GM18861 (cell line): Measurements from ENCODE around the gene PCED1B.
"Not testable (repeated sequence)": the region's sequence is repeated elsewhere in the genome, so short reads cannot be mapped to it uniquely, and the experiment has no call there.

Experiments used
- ATAC-seq: cut with Tn5 transposase; IDR thresholded peaks from one replicate; pipeline ENCODE4 v1.9.1; 2021; ENCODE audit not compliant: unreplicated experiment

Gene PCED1B

DNA sequence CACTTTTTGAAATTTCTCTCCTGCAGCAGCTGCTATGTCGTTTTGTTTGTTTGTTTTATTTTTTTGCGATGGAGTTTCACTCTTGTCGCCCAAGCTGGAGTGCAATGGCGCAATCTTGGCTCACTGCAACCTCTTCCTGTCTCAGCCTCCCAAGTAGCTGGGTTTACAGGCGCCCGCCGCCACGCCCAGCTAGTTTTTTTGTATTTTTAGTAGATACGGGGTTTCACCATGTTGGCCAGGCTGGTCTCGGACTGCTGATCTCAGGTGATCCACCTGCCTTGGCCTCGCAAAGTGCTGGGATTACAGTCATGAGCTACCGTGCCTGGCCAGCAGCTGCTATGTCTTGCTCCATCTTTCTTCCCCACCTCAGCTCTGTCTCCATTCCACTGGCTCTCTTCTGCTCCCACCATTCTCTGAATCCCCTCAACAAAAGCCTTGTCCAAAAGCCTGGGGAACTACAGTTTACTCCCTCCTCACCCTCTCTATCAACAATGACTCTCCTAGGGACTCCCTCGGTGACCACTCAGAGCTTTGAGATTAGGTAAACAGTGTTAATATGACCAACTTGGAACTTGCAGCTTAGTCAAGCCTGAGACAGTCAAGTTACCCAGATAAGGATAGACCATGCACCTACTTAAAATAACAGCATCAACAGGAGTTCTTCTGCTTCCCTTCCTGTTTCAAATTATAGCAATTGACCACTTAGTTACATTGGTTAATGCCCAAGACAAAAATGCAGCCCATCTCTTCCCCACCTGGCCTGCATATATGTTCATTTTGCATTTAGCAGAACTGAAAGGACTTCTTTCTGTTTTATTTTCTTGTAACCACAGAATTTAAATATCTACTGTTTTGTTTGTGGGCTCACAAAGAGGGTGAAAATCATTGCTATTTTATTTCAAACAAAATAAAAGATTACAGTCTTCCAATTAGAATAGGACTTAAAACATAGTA, 189.4 kb downstream of the PCED1B start:
- ATAC-seq: peak; percentile 68

DNA sequence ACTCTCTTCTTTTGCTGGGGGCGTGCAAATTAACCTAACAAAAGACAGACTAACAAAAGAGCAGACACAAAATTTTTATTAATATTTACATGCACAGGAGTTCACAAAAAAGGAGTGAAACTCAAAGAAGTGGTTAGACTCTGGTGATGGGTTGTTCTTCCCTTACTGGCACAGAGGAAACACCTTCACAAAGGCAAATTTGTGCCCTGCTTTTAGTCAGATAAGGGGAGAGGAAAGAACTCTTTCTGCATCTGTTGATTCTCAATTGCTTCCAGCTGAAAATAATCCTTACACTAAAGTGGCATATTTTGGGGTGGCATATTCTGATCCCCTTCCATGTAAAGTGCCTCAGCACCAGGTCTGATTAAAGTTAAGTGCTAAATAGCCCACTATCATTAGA, 190.5 kb downstream of the PCED1B start:
- ATAC-seq: no peak

GRCh38 chr12:47270782-47271664, 191.6 kb downstream of the PCED1B start:
- no peak for ATAC-seq

- ATAC-seq: no peak
Observed at GRCh38 chr12:47271800-47272239, 192.4 kb downstream of the PCED1B start.

DNA sequence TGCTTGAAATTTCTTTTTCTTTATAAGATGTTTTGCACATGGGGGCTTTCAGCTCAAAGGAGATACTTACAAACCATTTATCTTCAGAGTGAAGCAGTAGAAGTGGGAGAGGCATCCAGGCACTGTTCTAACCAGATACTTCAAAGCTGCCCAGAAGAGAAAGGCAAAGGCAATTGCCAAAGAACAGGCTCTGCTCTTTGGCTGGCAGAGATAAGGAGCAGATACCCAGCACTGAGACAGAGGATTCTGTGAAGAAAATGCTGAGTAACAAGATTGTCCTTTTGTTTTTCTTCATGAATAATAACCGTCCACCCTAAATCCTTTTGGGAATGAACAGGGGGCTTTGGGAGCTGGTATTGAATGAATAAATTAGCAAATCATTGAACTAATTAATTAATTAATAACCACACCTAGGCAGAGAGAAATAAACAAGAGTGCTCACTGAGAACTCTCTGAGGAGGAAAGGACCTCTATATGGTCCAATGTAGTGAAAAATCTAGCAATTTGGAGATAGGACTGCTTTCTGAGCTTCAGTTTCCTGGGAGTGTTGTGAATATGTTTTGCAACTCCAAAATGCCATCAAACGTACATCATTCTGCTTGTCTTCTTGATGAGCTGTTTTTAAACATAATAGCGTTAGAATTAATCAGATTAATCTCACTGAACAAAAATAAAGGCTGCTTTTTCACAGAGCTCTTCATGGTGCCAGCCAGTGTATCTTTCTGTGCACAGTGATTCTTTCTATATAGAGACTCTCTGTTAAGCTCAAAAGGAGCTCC, 193.2 kb downstream of the PCED1B start:
- no peak for ATAC-seq

GRCh38 chr12:47273191-47273626, 193.8 kb downstream of the PCED1B start:
- ATAC-seq: no peak

GRCh38 chr12:47274760-47275159, 195.3 kb downstream of the PCED1B start:
- ATAC-seq: no peak

GRCh38 chr12:47276253-47276620, 196.8 kb downstream of the PCED1B start:
- no peak for ATAC-seq

DNA sequence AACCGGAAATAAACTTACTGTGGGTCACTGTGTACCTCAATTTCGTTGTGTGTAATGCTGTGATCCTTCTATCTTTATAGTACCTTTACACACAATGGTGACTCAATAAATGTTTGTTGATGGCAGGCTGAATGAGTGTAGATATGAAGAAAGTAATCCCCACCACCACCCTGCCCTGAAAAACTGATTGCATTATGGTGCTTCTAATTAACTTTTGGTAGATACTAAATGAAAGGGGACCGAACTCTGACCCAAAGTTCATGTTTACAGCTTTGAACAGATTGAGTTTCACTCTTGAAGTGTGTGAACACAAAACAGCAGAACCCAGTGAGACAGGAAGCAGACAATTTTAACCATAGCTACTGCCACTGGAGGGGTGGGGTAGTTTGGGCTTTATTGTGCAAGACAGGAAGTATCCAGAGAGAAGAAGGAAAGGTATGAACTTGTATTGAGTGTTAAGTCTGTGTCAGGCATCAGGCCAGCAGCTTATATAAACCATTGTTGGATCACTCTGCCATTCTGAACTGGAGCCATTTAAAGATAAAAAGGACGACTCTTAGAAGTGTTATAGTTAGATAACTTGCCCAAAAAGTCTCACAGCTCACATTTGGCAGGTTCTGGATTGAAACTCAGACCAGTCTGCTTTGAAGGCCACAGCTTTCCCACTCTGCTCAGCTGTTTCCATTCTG, 197.3 kb downstream of the PCED1B start:
- ATAC-seq: peak; percentile 95

- no peak for ATAC-seq
Observed at GRCh38 chr12:47277972-47278448, 198.6 kb downstream of the PCED1B start.

DNA sequence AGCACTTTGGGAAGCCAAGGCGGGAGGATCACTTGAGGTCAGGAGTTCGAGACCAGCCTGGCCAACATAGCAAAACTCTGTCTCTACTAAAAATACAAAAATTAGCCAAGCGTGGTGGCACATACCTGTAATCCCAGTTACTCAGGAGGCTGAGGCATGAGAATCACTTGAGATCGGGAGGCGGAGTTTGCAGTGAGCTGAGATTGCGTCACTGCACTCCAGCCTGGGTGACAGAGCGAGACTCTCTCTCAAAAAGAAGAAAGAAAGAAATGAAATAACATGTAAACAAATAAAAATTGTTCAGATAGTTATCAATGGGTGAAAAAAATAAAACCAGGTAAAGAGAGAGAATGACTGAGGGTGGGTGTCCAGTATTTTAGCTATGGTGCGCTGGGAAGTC, 200.3 kb downstream of the PCED1B start:
- ATAC-seq: not testable (repeated sequence)

GRCh38 chr12:47280543-47281300, 201.3 kb downstream of the PCED1B start:
- ATAC-seq: no peak

- no peak for ATAC-seq
Observed at GRCh38 chr12:47281667-47282171, 202.3 kb downstream of the PCED1B start.

GRCh38 chr12:47282206-47282605, 202.8 kb downstream of the PCED1B start:
- ATAC-seq: no peak
